IMR-90 (cell line): ENCODE results near the gene PTPRN2. TPM values are rescaled to one million over a fixed set of nuclear protein-coding genes. Genes with fewer than 3 reads are reported as not detected.

Source experiments
- ATAC-seq: fragments of 200-7000 bp; cut with Tn5 transposase; 2 replicates; pipeline ENCODE4 v1.9.1; 2020; ENCODE audit warnings: low read depth, mild to moderate bottlenecking, moderate library complexity
- BruUV-seq: library from RNA; stranded (reverse); fragments of 400-500 nt; replicated peaks from 2 replicates; lab custom pipeline; 2021; lab: Mats Ljungman, UMichigan
- CTCF ChIA-PET: fragments of 300-600 bp; formaldehyde crosslinking; extraction: SDS; loops from one replicate; lab custom pipeline; 2021; ENCODE audit warnings: antibody characterized with exemption; lab: Yijun Ruan, JAX
- POLR2A ChIA-PET: fragments of 300-600 bp; sonication (Branson Sonifier 250); formaldehyde crosslinking; loops from one replicate; lab custom pipeline; 2022; ENCODE audit warnings: antibody characterized with exemption; ENCODE audit not compliant: unreplicated experiment; lab: Charles Lee
- DNase-seq: peaks from one replicate; pipeline ENCODE4 v3.0.0; 2013
- H2AFZ ChIP-seq: replicated peaks from 2 replicates; pipeline ENCODE3; 2013; ENCODE audit warnings: low read length, mild to moderate bottlenecking; ENCODE audit not compliant: poor library complexity
- H2AK5ac ChIP-seq: 2 replicates; pipeline ENCODE4 v1.6.1; 2013; ENCODE audit warnings: low read depth, low read length, inconsistent platforms
- H2AK9ac ChIP-seq: replicated peaks from 2 replicates; pipeline ENCODE3; 2013; ENCODE audit warnings: mild to moderate bottlenecking, low read depth, low read length, moderate library complexity; ENCODE audit not compliant: poor library complexity
- H2BK120ac ChIP-seq: 2 replicates; pipeline ENCODE4 v1.6.1; 2013; ENCODE audit warnings: low read depth, low read length, inconsistent platforms
- H2BK15ac ChIP-seq: 3 replicates; pipeline ENCODE4 v1.6.1; 2013; ENCODE audit warnings: low read depth, low read length, inconsistent platforms
- H2BK20ac ChIP-seq: 2 replicates; pipeline ENCODE4 v1.6.1; 2013; ENCODE audit warnings: low read depth, mild to moderate bottlenecking, inconsistent platforms, low read length, moderate library complexity
- H2BK5ac ChIP-seq: 2 replicates; pipeline ENCODE4 v1.6.1; 2013; ENCODE audit warnings: mild to moderate bottlenecking, low read depth, low read length, inconsistent platforms; ENCODE audit not compliant: poor library complexity, severe bottlenecking
- H3K14ac ChIP-seq: replicated peaks from 2 replicates; pipeline ENCODE4 v1.6.1; 2013; ENCODE audit warnings: low read depth, low read length, inconsistent platforms
- H3K18ac ChIP-seq: 2 replicates; pipeline ENCODE4 v1.6.1; 2013; ENCODE audit warnings: low read depth, low read length, control low read depth
- H3K23ac ChIP-seq: 2 replicates; pipeline ENCODE4 v1.6.1; 2013; ENCODE audit warnings: low read depth, low read length, inconsistent platforms
- H3K27ac ChIP-seq: 2 replicates; pipeline ENCODE4 v1.5.1; 2013; ENCODE audit warnings: mild to moderate bottlenecking, control low read depth, low read length; ENCODE audit not compliant: insufficient read depth
- H3K27me3 ChIP-seq: 2 replicates; pipeline ENCODE4 v1.6.1; 2013; ENCODE audit warnings: low read length; ENCODE audit not compliant: control insufficient read depth, insufficient read depth
- H3K36me3 ChIP-seq: 2 replicates; pipeline ENCODE4 v1.6.1; 2013; ENCODE audit warnings: low read length, mixed read lengths; ENCODE audit not compliant: control insufficient read depth, insufficient read depth
- H3K4ac ChIP-seq: 2 replicates; pipeline ENCODE4 v1.6.1; 2013; ENCODE audit warnings: low read depth, low read length, inconsistent platforms
- H3K4me1 ChIP-seq: 2 replicates; pipeline ENCODE4 v1.6.1; 2013; ENCODE audit warnings: low read length, mixed read lengths; ENCODE audit not compliant: control insufficient read depth, insufficient read depth
- H3K4me2 ChIP-seq: 2 replicates; pipeline ENCODE4 v1.6.1; 2013; ENCODE audit warnings: low read depth, mild to moderate bottlenecking, control low read depth, low read length, moderate library complexity
- H3K4me3 ChIP-seq: 2 replicates; pipeline ENCODE4 v1.5.1; 2013; ENCODE audit warnings: low read depth, mild to moderate bottlenecking, control low read depth, low read length, moderate library complexity; ENCODE audit not compliant: insufficient read depth
- H3K56ac ChIP-seq: 2 replicates; pipeline ENCODE4 v1.6.1; 2013; ENCODE audit warnings: low read length, inconsistent platforms; ENCODE audit not compliant: insufficient read depth; ENCODE audit errors: extremely low read depth
- H3K79me1 ChIP-seq, 2 experiments: 2 replicates each; pipeline ENCODE4 v1.6.1; 2013; ENCODE audit warnings: low read length in 2 of 2, inconsistent platforms in 1 of 2, low read depth in 1 of 2
- H3K9ac ChIP-seq: 2 replicates; pipeline ENCODE4 v1.6.1; 2013; ENCODE audit warnings: low read depth, low read length, control low read depth
- H3K9me1 ChIP-seq: 2 replicates; pipeline ENCODE4 v1.6.1; 2013; ENCODE audit warnings: low read length, inconsistent platforms; ENCODE audit not compliant: insufficient read depth
- H3K9me3 ChIP-seq: 2 replicates; pipeline ENCODE4 v1.6.1; 2013; ENCODE audit warnings: low read length; ENCODE audit not compliant: control insufficient read depth, insufficient read depth
- H4K20me1 ChIP-seq: 2 replicates; pipeline ENCODE4 v1.6.1; 2013; ENCODE audit warnings: low read length, inconsistent platforms; ENCODE audit not compliant: insufficient read depth
- H4K5ac ChIP-seq: 2 replicates; pipeline ENCODE4 v1.6.1; 2013; ENCODE audit warnings: mild to moderate bottlenecking, low read depth, low read length, control low read depth
- H4K8ac ChIP-seq, 2 experiments: 2 replicates each; pipeline ENCODE4 v1.6.1; 2013; ENCODE audit warnings: low read depth in 2 of 2, low read length in 2 of 2, control low read depth in 1 of 2, inconsistent platforms in 1 of 2
- H4K91ac ChIP-seq: 2 replicates; pipeline ENCODE4 v1.6.1; 2013; ENCODE audit warnings: low read depth, low read length, inconsistent platforms; ENCODE audit not compliant: insufficient read depth
- CEBPB ChIP-seq: IDR thresholded peaks from 2 replicates; pipeline ENCODE4 v1.6.1; 2012; ENCODE audit warnings: low read depth, low read length, improper control_type of control experiment
- CHD1 ChIP-seq: IDR thresholded peaks from 2 replicates; pipeline ENCODE4 v1.6.1; 2012; ENCODE audit warnings: low read depth, low read length, improper control_type of control experiment
- FOS ChIP-seq: fragments of 150-350 bp; IDR thresholded peaks from 2 replicates; pipeline ENCODE4 v1.6.1; 2016; ENCODE audit warnings: low read depth, low read length
- MXI1 ChIP-seq: IDR thresholded peaks from 2 replicates; pipeline ENCODE4 v1.6.1; 2012; ENCODE audit warnings: low read depth, mild to moderate bottlenecking, low read length, moderate library complexity, borderline replicate concordance
- POLR2A ChIP-seq: IDR thresholded peaks from 2 replicates; pipeline ENCODE4 v1.6.1; 2012; ENCODE audit warnings: mild to moderate bottlenecking, low read depth, low read length
- RAD21 ChIP-seq: IDR thresholded peaks from 2 replicates; pipeline ENCODE4 v1.6.1; 2012; ENCODE audit warnings: low read length, improper control_type of control experiment
- RFX5 ChIP-seq: IDR thresholded peaks from 2 replicates; pipeline ENCODE4 v1.8.0; 2012; ENCODE audit warnings: low read depth, mild to moderate bottlenecking, low read length, moderate library complexity
- WGBS, 2 experiments: methylation state at CpG; one replicate each; pipeline versions ENCODE4 v1.1.5 to v1.1.7; 2013; ENCODE audit warnings: missing lambda C conversion rate in 2 of 2; ENCODE audit not compliant: insufficient read length in 1 of 2; ENCODE audit errors: extremely low coverage in 2 of 2; 5-methylcytosine and 5-hydroxymethylcytosine counted together
- dilution Hi-C: fragments of 300-500 bp; cut with HindIII; formaldehyde crosslinking; loops from one replicate; pipeline ENCODE4 v1.14.3; 2018; ENCODE audit warnings: low sequenced_read_pairs; ENCODE audit not compliant: unreplicated experiment
- in situ Hi-C: fragments of 300-500 bp; cut with MboI; formaldehyde crosslinking; loops from 3 replicates; pipeline ENCODE4 v1.14.3; 2019; ENCODE audit warnings: low sequenced_read_pairs, inconsistent platforms, mixed read lengths
- intact Hi-C: fragments of 100-400 bp; cut with micrococcal nuclease; formaldehyde crosslinking; loops from 2 replicates; pipeline ENCODE4 v1.10.0; 2022
- polyA plus RNA-seq, 3 experiments: library from polyadenylated mRNA; depleted of rRNA; stranded (reverse); fragments of >200 nt; gene quantifications; 2 replicates each; pipeline ENCODE4 v1.2.3, GENCODE V29; 2012; ENCODE audit warnings: low replicate concordance in 1 of 3
- total RNA-seq: library from RNA; depleted of rRNA; stranded (reverse); fragments of >200 nt; gene quantifications from 2 replicates; pipeline ENCODE4 v1.2.3, GENCODE V29; 2012
- TF ChIP-seq, protein P1 (sequence below): conservative IDR thresholded peaks from 2 replicates; pipeline ENCODE4 v1.5.1; 2012; ENCODE audit warnings: mild to moderate bottlenecking, low read depth, low read length, improper control_type of control experiment

PTPRN2 gene
- total and polyA plus RNA-seq, 2 of the 4 experiments (the other 2 are of a cell fraction), result 0.03 TPM; not detected in 1

DNA sequence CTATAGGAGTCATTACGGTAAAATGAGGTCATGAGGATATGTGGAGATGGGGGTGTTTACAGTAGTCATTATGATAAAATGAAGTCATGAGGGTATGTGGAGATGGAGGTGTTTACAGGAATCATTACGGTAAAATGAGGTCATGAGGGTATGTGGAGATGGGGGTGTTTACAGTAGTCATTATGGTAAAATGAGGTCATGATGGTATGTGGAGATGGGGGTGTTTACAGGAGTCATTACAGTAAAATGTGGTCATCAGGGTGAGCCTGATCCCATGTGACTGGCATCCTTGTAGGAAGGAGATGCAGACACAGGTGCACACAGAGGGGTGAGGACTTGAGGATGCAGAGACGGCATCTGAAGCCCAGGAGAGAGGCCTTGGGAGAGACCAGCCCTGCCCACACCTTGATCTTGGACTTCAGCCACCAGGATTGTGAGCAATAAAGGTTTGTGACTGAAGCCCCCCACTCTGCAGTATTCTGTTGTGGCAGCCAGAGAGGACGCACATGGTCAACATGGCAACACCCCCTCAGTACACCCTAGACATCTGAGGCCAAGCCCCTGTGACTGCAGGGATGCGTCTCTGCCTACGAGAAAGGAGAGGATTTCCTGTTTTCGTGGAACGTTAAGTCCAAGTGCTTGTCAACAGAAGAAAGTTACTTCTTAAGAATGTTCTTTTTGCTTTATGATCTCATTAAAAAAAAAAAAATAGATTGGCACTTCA, 706.4 kb downstream of the PTPRN2 start:
- Histone ChIP-seq H3K4ac (no peak overlapping the region), H2BK5ac (no peak overlapping the region), H2AK5ac (no peak overlapping the region), H3K4me1 (no peaks in the 10 kb centered on the region), H4K8ac (no peak overlapping the region), H4K20me1 (no peaks in the 10 kb centered on the region), H3K36me3 (no peaks in the 10 kb centered on the region), H3K14ac (no peak overlapping the region), H2BK120ac (no peak overlapping the region), H3K9me1 (no peaks in the 10 kb centered on the region), H3K56ac (no peak overlapping the region), H4K91ac (no peak overlapping the region), H2AK9ac (no peak overlapping the region), H3K27me3 (no peaks in the 10 kb centered on the region), H3K9ac (no peak overlapping the region), H2BK15ac (no peak overlapping the region), H3K4me3 (no peak overlapping the region), H2AFZ (no peak overlapping the region), H3K18ac (no peak overlapping the region), H3K79me1 (no peaks in the 10 kb centered on the region), H2BK20ac (no peak overlapping the region), H4K5ac (no peak overlapping the region), H3K9me3 (peaks cover 41% of the 10 kb centered on the region), H3K4me2 (no peak overlapping the region), H3K27ac (no peak overlapping the region), H3K23ac (no peak overlapping the region)
- TF ChIP-seq, protein P1, sequence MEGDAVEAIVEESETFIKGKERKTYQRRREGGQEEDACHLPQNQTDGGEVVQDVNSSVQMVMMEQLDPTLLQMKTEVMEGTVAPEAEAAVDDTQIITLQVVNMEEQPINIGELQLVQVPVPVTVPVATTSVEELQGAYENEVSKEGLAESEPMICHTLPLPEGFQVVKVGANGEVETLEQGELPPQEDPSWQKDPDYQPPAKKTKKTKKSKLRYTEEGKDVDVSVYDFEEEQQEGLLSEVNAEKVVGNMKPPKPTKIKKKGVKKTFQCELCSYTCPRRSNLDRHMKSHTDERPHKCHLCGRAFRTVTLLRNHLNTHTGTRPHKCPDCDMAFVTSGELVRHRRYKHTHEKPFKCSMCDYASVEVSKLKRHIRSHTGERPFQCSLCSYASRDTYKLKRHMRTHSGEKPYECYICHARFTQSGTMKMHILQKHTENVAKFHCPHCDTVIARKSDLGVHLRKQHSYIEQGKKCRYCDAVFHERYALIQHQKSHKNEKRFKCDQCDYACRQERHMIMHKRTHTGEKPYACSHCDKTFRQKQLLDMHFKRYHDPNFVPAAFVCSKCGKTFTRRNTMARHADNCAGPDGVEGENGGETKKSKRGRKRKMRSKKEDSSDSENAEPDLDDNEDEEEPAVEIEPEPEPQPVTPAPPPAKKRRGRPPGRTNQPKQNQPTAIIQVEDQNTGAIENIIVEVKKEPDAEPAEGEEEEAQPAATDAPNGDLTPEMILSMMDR, result no peak
- TF ChIP-seq RFX5, result no peak
- TF ChIP-seq POLR2A, result no peak
- TF ChIP-seq MXI1, result no peak
- TF ChIP-seq CEBPB, result no peak
- no peak for TF ChIP-seq FOS
- no peak for TF ChIP-seq CHD1
- TF ChIP-seq RAD21, result no peak
- dilution Hi-C loops (no loop called here), intact Hi-C loops (no loop called here), in situ Hi-C loops (no loop called here)
- no peak for ATAC-seq
- ChIA-PET CTCF (no interaction called here), POLR2A (no interaction called here)
- no TSS peak for BruUV-seq
- DNase-seq, result no peak
- WGBS, 2 experiments, result 71% methylated on average over 2 of the region's 8 CpGs; no CpG with 5 or more reads in 1 of the 2 experiments
